BLaER1 (cell line): Measurements from ENCODE around the gene CLBA1.
A peak's percentile ranks its signal among the peaks of the same experiment; 100 is the strongest.
"Not testable (repeated sequence)": the region's sequence is repeated elsewhere in the genome, so short reads cannot be mapped to it uniquely, and the experiment has no call there.

Source experiments
- H3K27ac ChIP-seq: shearing (Covaris generic); formaldehyde crosslinking; 2 replicates; pipeline ENCODE4 v1.8.1; 2022
- H3K27me3 ChIP-seq: shearing (Covaris generic); formaldehyde crosslinking; 2 replicates; pipeline ENCODE4 v1.8.1; 2022
- H3K36me3 ChIP-seq: shearing (Covaris generic); formaldehyde crosslinking; 2 replicates; pipeline ENCODE4 v1.8.1; 2022
- H3K4me1 ChIP-seq: shearing (Covaris generic); formaldehyde crosslinking; 2 replicates; pipeline ENCODE4 v1.8.1; 2022
- H3K4me2 ChIP-seq: shearing (Covaris generic); formaldehyde crosslinking; 2 replicates; pipeline ENCODE4 v1.8.1; 2022
- H3K4me3 ChIP-seq: shearing (Covaris generic); formaldehyde crosslinking; 2 replicates; pipeline ENCODE4 v1.8.1; 2022
- H3K9ac ChIP-seq: shearing (Covaris generic); formaldehyde crosslinking; 2 replicates; pipeline ENCODE4 v1.8.1; 2022
- H3K9me3 ChIP-seq: shearing (Covaris generic); formaldehyde crosslinking; 2 replicates; pipeline ENCODE4 v1.8.1; 2022
- H4K20me1 ChIP-seq: shearing (Covaris generic); formaldehyde crosslinking; 2 replicates; pipeline ENCODE4 v1.8.1; 2022
- Cebpa-rat ChIP-seq: shearing (Covaris generic); IDR thresholded peaks from 2 replicates; pipeline ENCODE4 v1.8.1; 2022

The CLBA1 gene

GRCh38 chr14:105029402-105029801, 43.8 kb downstream of the CLBA1 start:
- H3K4me3 ChIP-seq, result no peak overlapping the region
- peaks cover 35% of the 10 kb centered on the region for H3K4me1 ChIP-seq
- peaks cover 8% of the 10 kb centered on the region for H3K27me3 ChIP-seq
- H3K27ac ChIP-seq, result no peak overlapping the region
- H3K9me3 ChIP-seq, result peaks cover 13% of the 10 kb centered on the region
- no peak overlapping the region for H3K9ac ChIP-seq
- H3K36me3 ChIP-seq, result no peaks in the 10 kb centered on the region
- no peak for TF ChIP-seq Cebpa-rat
- no peaks in the 10 kb centered on the region for H4K20me1 ChIP-seq
- no peak overlapping the region for H3K4me2 ChIP-seq

GRCh38 chr14:105030194-105030593, 44.6 kb downstream of the CLBA1 start:
- Histone ChIP-seq H3K4me1 (peaks cover 27% of the 10 kb centered on the region), H3K36me3 (no peaks in the 10 kb centered on the region), H3K9ac (no peak overlapping the region), H3K4me3 (no peak overlapping the region), H3K27me3 (peaks cover 8% of the 10 kb centered on the region), H3K27ac (no peak overlapping the region), H3K9me3 (peaks cover 13% of the 10 kb centered on the region), H3K4me2 (no peak overlapping the region), H4K20me1 (no peaks in the 10 kb centered on the region)
- TF ChIP-seq Cebpa-rat, result no peak

- H3K4me1 ChIP-seq, result peaks cover 20% of the 10 kb centered on the region
- H3K27ac ChIP-seq, result no peak overlapping the region
- peaks cover 8% of the 10 kb centered on the region for H3K27me3 ChIP-seq
- no peak overlapping the region for H3K4me2 ChIP-seq
- no peak for TF ChIP-seq Cebpa-rat
- H4K20me1 ChIP-seq, result no peaks in the 10 kb centered on the region
- no peak overlapping the region for H3K4me3 ChIP-seq
- no peak overlapping the region for H3K9ac ChIP-seq
- peaks cover 13% of the 10 kb centered on the region for H3K9me3 ChIP-seq
- H3K36me3 ChIP-seq, result no peaks in the 10 kb centered on the region
These were observed 45.3 kb downstream of the CLBA1 start for GRCh38 chr14:105030836-105031396.

- not testable (repeated sequence) for H3K27ac ChIP-seq, H3K9ac ChIP-seq, H3K4me2 ChIP-seq, H3K27me3 ChIP-seq, H3K4me3 ChIP-seq, H3K36me3 ChIP-seq, H3K4me1 ChIP-seq, H4K20me1 ChIP-seq
- peaks cover 13% of the 10 kb centered on the region for H3K9me3 ChIP-seq
These were observed 46.9 kb downstream of the CLBA1 start for GRCh38 chr14:105032451-105032901.

GRCh38 chr14:105033412-105033900, 47.9 kb downstream of the CLBA1 start:
- H3K4me1 ChIP-seq, H3K36me3 ChIP-seq, H4K20me1 ChIP-seq, H3K4me2 ChIP-seq, H3K27ac ChIP-seq, H3K4me3 ChIP-seq, H3K9ac ChIP-seq, H3K27me3 ChIP-seq: not testable (repeated sequence)
- H3K9me3 ChIP-seq, result peaks cover 13% of the 10 kb centered on the region

DNA sequence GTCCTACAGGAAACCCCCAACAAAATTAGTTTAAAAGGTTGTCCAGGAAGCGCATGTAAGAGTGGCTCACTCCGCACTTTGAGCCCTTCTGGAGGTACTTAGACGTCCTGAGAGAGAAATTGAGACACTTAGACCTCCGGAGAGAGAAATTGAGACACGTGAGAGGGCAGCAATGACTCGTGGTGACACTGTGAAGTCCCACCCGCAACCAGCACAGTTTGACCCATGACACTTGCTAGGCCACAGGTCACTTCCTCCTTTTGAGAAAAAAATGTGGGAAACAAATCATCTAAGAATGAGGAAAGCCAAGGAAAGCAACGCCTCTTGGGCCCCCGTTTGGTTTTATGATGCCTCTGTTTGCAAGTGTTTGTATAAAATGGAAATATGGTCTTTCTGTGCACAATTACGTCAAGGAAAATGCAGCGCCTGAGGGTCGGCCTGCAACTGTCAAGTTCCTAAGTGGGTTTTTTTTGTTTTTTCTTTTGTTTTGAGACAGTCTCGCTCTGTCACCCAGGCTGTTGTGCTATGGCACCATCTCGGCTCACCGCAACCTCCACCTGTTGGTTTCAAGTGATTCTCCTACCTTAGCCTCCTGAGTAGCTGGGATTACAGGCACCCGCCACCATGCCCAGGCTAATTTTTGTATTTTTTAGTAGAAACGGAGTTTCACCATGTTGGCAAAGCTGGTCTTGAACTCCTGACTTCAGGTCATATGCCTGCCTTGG, 48.9 kb downstream of the CLBA1 start:
- no peak overlapping the region for H3K4me2 ChIP-seq
- peaks cover 8% of the 10 kb centered on the region for H3K27me3 ChIP-seq
- peaks cover 13% of the 10 kb centered on the region for H3K9me3 ChIP-seq
- TF ChIP-seq Cebpa-rat, result no peak
- no peaks in the 10 kb centered on the region for H3K36me3 ChIP-seq
- no peak overlapping the region for H3K27ac ChIP-seq
- H3K4me1 ChIP-seq, result no peaks in the 10 kb centered on the region
- no peak overlapping the region for H3K4me3 ChIP-seq
- no peaks in the 10 kb centered on the region for H4K20me1 ChIP-seq
- H3K9ac ChIP-seq, result no peak overlapping the region

DNA sequence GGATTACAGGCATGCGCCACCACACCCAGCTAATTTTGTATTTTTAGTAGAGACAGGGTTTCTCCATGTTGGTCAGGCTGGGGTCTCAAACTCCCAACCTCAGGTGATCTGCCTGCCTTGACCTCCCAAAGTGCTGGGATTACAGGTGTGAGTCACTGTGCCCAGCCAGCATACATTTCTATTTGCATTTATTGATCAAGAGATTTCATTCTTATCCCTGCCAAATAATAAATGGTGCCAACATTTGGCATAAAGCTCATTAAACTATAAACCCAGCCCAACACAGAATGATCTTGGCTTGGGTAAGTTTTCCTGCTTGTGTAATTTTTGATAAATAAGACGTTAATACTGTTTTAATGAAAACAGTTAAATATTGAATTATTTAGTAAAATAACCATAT, 50.0 kb downstream of the CLBA1 start:
- not testable (repeated sequence) for H3K4me1 ChIP-seq, H4K20me1 ChIP-seq, H3K4me3 ChIP-seq, H3K9ac ChIP-seq, H3K36me3 ChIP-seq, H3K4me2 ChIP-seq, H3K27ac ChIP-seq, H3K27me3 ChIP-seq
- H3K9me3 ChIP-seq, result peaks cover 13% of the 10 kb centered on the region

GRCh38 chr14:105039458-105040205, 54.0 kb downstream of the CLBA1 start:
- Histone ChIP-seq H3K36me3 (no peaks in the 10 kb centered on the region), H3K4me1 (peaks cover 29% of the 10 kb centered on the region), H3K27me3 (no peaks in the 10 kb centered on the region), H4K20me1 (0 out of 2 replicates have a peak, but pooled peaks cover under 1% of the 10 kb centered on the region), H3K27ac (no peak overlapping the region), H3K9me3 (no peaks in the 10 kb centered on the region), H3K4me3 (no peak overlapping the region), H3K9ac (no peak overlapping the region), H3K4me2 (no peak overlapping the region)
- TF ChIP-seq Cebpa-rat, result no peak

DNA sequence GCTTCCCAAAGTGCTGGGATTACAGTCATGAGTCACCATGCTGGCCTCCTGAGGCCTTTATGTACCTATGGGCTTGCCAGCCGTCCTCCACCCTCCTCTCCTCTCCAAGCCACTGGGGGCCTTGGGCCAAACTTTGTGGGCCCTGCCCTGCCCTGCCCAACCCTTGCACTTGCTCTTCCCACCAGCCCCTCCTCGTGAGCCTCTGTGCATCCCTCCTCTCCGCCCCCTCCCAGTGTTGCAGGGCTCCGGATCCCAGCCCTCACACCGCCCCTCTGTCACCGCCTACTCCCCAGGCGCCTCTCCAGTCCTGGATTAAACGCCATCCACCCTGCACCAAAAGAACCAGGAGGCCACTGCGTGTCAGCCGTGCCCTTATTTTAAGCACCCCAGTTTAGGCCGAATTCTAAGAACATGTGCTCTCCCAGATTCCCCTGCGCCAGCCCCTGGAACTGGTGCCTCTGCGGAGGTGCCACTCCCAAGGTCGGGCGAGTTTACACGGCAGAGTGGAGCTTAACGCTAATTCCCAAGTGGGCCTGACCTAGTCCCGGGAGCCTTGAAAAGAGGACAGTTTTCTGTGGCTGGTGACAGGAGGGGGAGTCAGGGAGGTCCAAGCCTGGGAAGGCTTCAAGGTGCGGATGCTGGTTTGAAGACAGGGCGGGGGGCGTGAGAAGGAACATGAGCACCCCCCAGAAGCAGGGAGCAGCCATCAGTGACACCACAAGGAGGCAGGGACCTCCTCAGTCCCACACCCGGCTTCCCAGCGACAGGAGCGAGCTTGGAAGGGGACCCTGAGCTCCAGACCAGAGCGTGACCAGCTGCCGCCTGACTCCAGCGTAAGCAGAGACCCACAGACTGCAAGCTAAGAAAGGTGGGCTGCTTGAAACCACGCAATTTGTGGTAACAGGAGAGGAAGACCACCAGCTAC, 56.5 kb downstream of the CLBA1 start:
- Histone ChIP-seq H3K27ac (peak overlapping the region; percentile 38; the same call in 1 of the 2 replicates), H3K9ac (peak overlapping the region; percentile 48)

More for the DNA sequence above, 56.5 kb downstream of the CLBA1 start:
- H3K27me3 ChIP-seq, result no peaks in the 10 kb centered on the region
- peaks cover 52% of the 10 kb centered on the region for H3K4me1 ChIP-seq
- peaks cover 17% of the 10 kb centered on the region for H4K20me1 ChIP-seq
- H3K36me3 ChIP-seq, result peaks cover 5% of the 10 kb centered on the region; the same call in 1 of the 2 replicates
- H3K4me2 ChIP-seq, result peak overlapping the region; percentile 80
- H3K4me3 ChIP-seq, result peak overlapping the region; percentile 14; the same call in 1 of the 2 replicates
- no peaks in the 10 kb centered on the region for H3K9me3 ChIP-seq
- TF ChIP-seq Cebpa-rat, result no peak
